Right lobe of liver (tissue), 4 donors: ENCODE results near the gene TNFAIP3.

Experiments
- CTCF ChIP-seq, 4 donors: fragments of 200-600 bp in 3 of 4; fragments of 450-650 bp in 1 of 4; IDR thresholded peaks; one replicate each; pipeline versions ENCODE4 v1.5.1 to v1.8.0; 2016 to 2022; ENCODE audit warnings: antibody characterized with exemption in 4 of 4, mild to moderate bottlenecking in 2 of 4
- POLR2A ChIP-seq: fragments of 450-650 bp; IDR thresholded peaks from one replicate; pipeline ENCODE4 v1.6.1; 2017; ENCODE audit warnings: antibody characterized with exemption, mild to moderate bottlenecking
- donor health status: DM: no; HTN: no; CAD: no.
- donor health status: DM: no; HTN: no; CAD: no.
- donor health status: DM: no; HTN: yes; CAD: no.

GRCh38 chr6:137872581-137873115, 5.6 kb downstream of the TNFAIP3 start:
- no peak for TF ChIP-seq CTCF (IDR thresholded peaks at IDR 0.05)
- TF ChIP-seq POLR2A: no peak
